Muscle layer of duodenum (tissue), 2 donors: ENCODE data around the gene ARRB2.
A peak's percentile ranks its signal among the peaks of the same experiment; 100 is the strongest.

Source experiments
- H3K27ac ChIP-seq: one replicate; pipeline ENCODE4 v1.7.0; 2013; ENCODE audit warnings: mild to moderate bottlenecking, low read length
- H3K27me3 ChIP-seq: one replicate; pipeline ENCODE4 v1.7.0; 2013; ENCODE audit warnings: low read depth, mild to moderate bottlenecking, control low read depth, low read length
- H3K36me3 ChIP-seq, 2 donors: one replicate each; pipeline ENCODE4 v1.7.0; 2013; ENCODE audit warnings: low read length in 2 of 2, control low read depth in 1 of 2, mild to moderate bottlenecking in 1 of 2; ENCODE audit not compliant: insufficient read depth in 2 of 2, control insufficient read depth in 1 of 2
- H3K4me1 ChIP-seq, 2 donors: one replicate each; pipeline ENCODE4 v1.7.0; 2013; ENCODE audit warnings: low read length in 2 of 2, mild to moderate bottlenecking in 2 of 2, control low read depth in 1 of 2, moderate library complexity in 1 of 2; ENCODE audit not compliant: insufficient read depth in 2 of 2, control insufficient read depth in 1 of 2
- H3K4me3 ChIP-seq, 2 donors: one replicate each; pipeline ENCODE4 v1.7.0; 2013; ENCODE audit warnings: low read length in 2 of 2, low read depth in 1 of 2, mild to moderate bottlenecking in 1 of 2
- H3K9me3 ChIP-seq, 2 donors: one replicate each; pipeline ENCODE4 v1.7.0; 2013; ENCODE audit warnings: low read length in 2 of 2, control low read depth in 1 of 2, mild to moderate bottlenecking in 1 of 2; ENCODE audit not compliant: control insufficient read depth in 1 of 2
- donor health status: healthy.

Gene ARRB2

DNA sequence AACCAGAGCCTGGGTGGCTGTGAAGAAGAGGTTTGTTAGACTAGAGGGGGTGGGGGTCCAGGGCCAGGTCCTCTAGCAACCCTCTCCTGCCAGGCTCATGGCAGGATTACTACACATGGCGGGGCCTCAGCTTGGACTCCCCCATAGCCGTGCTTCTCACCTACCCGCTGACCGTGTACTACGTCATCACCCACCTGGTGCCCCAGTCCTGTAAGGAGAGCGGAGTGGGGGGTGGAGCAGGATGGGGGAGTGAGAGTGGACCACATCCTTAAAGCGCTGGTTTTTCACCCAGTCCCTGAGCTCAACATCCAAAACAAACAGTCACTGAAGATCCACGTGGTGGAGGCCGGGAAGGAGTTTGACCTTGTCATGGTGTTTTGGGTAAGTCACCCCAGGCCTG, 33.5 kb downstream of the ARRB2 start:
- H3K27me3 ChIP-seq, result peaks cover 9% of the 10 kb centered on the region
- peaks cover 0 to 15% of the 10 kb centered on the region in 2 donors for H3K4me1 ChIP-seq
- H3K27ac ChIP-seq, result no peak overlapping the region
- H3K36me3 ChIP-seq, result no peaks in the 10 kb centered on the region
- H3K9me3 ChIP-seq, result no peaks in the 10 kb centered on the region
- H3K4me3 ChIP-seq, result no peak overlapping the region

DNA sequence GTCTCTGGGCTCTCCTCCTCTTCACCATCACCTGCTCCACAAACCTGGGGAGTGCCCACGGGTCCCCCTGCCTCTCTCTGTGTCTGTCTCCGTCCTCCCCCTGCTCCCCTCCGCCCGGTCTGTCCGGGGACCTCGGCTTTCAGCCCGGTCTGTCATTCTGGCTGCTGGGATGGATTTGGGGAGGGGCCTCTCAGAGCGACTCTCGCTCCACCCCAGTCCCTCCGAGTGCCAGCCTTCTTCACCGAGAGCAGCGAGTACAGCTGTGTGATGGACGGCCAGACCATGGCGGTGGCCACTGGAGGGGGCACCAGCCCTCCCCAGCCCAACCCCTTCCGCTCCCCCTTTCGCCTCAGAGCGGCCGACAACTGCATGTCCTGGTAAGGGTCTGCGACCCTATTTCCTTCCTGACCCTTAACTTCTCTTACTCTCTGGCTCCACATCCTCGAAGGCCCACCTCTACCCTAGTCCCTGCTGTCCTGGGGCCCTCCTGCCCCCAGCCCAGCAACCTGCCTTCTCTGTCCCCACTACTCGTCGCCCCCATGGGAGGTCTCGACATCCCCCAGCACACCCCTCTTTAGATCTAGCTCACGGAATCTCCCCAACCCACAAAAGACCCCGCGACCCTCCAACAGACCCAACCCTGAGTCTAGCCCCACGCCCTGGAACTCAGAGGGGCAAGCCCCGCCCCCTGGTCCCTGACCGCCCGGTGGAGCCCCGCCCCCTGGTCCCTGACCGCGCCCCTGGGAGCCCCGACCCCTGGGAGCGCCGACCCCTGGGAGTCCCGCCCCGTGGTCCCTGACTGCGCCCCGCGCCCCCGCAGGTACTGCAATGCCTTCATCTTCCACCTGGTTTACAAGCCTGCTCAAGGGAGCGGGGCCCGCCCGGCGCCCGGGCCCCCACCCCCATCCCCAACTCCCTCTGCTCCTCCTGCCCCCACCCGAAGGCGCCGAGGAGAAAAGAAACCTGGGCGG, 34.9 kb downstream of the ARRB2 start:
- H3K4me1 ChIP-seq, result peaks cover 0 to 10% of the 10 kb centered on the region in 2 donors
- no peak overlapping the region for H3K27ac ChIP-seq
- H3K27me3 ChIP-seq, result peaks cover 9% of the 10 kb centered on the region
- H3K9me3 ChIP-seq, result no peaks in the 10 kb centered on the region
- no peaks in the 10 kb centered on the region for H3K36me3 ChIP-seq
- no peak overlapping the region for H3K4me3 ChIP-seq

DNA sequence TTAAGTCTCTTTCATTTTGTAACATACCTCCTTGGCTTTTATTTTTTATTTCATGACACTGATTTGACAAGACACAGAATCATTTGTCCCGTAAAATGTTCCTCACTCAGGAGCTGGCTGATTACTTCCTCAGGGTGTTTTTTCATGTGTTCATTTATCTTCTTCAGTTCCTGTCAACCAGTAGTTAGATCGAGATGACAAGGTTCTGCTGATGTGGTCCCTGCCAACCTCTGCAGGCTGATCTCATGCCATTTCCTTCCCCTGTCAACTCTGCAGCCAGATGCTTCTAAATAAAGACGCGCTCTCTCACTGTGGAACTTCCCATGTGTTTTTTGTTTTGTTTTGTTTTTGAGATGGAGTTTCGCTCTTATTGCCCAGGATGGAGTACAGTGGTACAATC, 37.4 kb downstream of the ARRB2 start:
- peaks cover 9% of the 10 kb centered on the region for H3K27me3 ChIP-seq
- no peak overlapping the region for H3K27ac ChIP-seq
- H3K36me3 ChIP-seq, result no peaks in the 10 kb centered on the region
- H3K4me3 ChIP-seq, result no peak overlapping the region
- H3K4me1 ChIP-seq, result peaks cover 0 to 10% of the 10 kb centered on the region in 2 donors
- no peaks in the 10 kb centered on the region for H3K9me3 ChIP-seq

DNA sequence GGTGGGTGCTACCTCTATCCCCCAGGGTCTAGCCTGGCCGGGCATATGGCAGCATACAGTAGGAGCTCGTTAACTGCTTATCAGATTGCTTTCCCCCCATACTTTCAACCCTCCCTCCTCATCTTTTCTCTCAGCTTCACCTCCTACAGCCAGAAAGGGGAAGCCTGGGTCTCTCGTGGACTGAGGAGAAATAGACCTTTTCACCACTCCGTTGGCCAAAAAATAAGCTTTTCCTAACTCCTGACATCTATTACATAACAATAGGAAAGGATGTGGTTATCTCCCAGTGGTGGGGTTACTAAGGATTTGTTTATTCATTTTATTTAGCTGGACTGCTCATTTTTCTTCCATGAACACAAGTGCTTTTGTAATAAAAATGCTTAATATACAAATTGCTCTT, 38.3 kb downstream of the ARRB2 start:
- H3K4me1 ChIP-seq, result peaks cover 0 to 10% of the 10 kb centered on the region in 2 donors
- no peaks in the 10 kb centered on the region for H3K36me3 ChIP-seq
- H3K9me3 ChIP-seq, result no peaks in the 10 kb centered on the region
- H3K27me3 ChIP-seq, result peaks cover 9% of the 10 kb centered on the region
- H3K4me3 ChIP-seq, result no peak overlapping the region
- no peak overlapping the region for H3K27ac ChIP-seq

DNA sequence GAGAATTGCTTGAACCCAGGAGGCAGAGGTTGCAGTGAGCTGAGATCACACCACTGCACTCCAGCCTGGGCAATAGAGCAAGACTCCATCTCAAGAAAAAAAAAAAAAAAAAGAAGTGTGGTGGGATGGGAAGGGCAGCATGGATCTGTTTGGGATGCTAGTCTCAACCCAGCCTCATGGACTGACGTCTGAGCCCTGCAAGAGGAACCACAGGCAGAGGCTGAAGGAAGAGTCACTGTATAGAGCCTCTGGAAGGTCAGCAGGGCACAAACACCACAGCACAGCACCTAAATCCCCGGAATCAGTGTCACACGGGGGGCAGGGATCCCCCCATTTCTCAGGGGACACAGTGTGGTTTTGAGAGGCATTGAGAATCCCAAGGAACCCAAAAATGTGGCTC, 40.2 kb downstream of the ARRB2 start:
- no peaks in the 10 kb centered on the region for H3K9me3 ChIP-seq
- no peaks in the 10 kb centered on the region for H3K36me3 ChIP-seq
- H3K4me1 ChIP-seq, result peaks cover 0 to 2% of the 10 kb centered on the region in 2 donors
- no peak overlapping the region for H3K4me3 ChIP-seq
- no peak overlapping the region for H3K27ac ChIP-seq
- no peaks in the 10 kb centered on the region for H3K27me3 ChIP-seq

DNA sequence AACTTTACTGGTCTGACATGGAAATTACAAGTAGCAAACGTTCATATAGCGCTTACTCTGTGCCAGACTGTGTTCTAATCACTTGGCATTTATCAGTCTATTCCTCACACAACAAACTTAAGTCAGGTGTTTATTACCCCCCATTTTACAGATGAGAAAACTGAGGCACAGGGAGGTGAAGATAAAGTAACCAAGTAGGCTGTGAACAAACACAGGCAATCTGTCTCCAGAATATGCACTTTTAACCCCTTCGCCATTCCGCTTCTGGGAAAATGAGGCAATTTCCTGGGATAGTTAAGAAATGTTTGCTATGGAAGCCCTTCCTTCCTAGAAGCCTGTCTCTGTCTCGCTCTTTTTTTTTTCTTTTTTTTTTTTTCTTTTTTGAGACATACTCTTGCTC, 41.5 kb downstream of the ARRB2 start:
- no peak overlapping the region for H3K27ac ChIP-seq
- no peak overlapping the region for H3K4me3 ChIP-seq
- no peaks in the 10 kb centered on the region for H3K4me1 ChIP-seq
- H3K9me3 ChIP-seq, result no peaks in the 10 kb centered on the region
- H3K36me3 ChIP-seq, result no peaks in the 10 kb centered on the region
- H3K27me3 ChIP-seq, result no peaks in the 10 kb centered on the region

DNA sequence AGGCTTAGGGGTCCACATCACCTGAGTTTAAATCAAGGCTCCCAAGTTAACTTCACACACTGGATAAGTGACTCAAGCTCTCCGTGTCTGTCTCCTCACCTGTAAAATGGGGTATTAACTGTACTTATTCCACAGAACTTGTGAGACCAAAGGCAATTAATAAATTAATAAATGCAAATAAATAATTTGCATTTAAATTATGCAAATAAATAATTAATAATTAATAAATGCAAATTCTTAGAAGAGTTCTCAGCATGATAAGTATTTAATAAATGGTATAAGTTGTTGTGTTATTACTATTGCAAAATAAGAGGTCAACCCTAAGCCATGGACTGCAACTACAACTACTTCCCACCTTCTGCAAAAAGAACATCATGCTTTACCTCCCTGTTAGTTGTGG, 43.0 kb downstream of the ARRB2 start:
- Histone ChIP-seq H3K27ac (no peak overlapping the region), H3K9me3 (no peaks in the 10 kb centered on the region)

DNA sequence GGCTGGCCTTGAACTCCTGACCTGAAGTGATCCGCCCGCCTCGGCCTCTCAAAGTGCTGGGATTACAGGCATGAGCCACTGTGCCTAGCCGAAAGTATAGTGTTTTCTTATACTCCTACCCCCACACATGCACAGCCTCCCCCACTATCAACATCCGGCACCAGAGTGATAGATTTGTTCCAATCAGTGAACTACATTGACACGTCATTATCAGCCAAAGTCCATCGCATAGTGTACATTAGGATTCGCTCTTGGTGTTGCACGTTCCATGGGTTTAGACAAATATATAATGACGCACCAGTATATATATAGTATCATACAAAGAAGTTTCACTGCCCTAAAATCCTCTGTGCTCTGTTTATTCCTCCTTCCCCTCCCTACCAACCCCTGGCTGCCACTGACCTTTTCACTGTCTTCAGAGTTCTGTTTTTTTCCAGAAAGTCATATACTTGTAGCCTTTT, 49.4 kb downstream of the ARRB2 start:
- Histone ChIP-seq H3K27ac (no peak overlapping the region), H3K27me3 (no peaks in the 10 kb centered on the region), H3K4me3 (no peak overlapping the region), H3K9me3 (no peaks in the 10 kb centered on the region), H3K36me3 (no peaks in the 10 kb centered on the region), H3K4me1 (no peaks in the 10 kb centered on the region)

More for the DNA sequence above, 43.0 kb downstream of the ARRB2 start:
- H3K4me1 ChIP-seq, result no peaks in the 10 kb centered on the region
- no peaks in the 10 kb centered on the region for H3K27me3 ChIP-seq
- no peaks in the 10 kb centered on the region for H3K36me3 ChIP-seq
- no peak overlapping the region for H3K4me3 ChIP-seq

DNA sequence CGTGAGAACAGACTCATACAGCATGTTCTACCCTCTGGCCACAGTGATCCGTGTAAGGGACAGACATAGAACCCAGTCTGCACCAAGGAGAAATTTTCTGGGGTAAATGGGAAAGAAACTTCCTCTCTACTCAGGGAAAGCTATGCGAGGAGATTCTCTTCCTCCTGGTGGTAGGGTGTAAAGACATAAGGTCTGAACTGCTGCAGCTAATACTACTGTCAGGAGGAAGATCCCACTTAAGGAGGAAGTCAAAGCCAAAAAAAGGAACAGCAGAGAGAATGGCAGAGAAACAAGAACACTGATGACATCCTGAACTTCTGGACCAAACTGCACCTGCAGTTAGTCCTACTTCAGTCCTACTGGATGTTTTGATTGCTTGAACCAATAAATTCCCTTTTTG, 54.2 kb downstream of the ARRB2 start:
- H3K36me3 ChIP-seq, result no peaks in the 10 kb centered on the region
- no peaks in the 10 kb centered on the region for H3K27me3 ChIP-seq
- no peak overlapping the region for H3K27ac ChIP-seq
- H3K4me1 ChIP-seq, result no peaks in the 10 kb centered on the region
- no peak overlapping the region for H3K4me3 ChIP-seq
- no peaks in the 10 kb centered on the region for H3K9me3 ChIP-seq

DNA sequence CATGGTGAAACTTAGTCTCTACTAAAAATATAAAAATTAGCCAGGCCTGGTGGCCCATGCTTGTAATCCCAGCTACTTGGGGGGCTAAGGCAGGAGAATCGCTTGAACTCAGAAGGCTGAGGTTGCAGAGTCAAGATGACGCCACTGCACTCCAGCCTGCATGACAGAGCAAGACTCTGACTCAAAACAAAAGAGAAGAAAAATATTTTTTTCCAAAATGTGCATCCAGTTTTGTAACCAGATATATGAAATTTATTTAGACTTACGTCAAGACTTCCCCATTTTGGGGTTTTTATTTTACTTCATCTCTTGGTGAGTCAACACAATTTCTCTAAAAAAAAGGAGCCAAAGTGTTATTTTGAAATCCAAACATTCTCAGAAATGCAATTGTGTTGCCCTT, 55.8 kb downstream of the ARRB2 start:
- H3K27ac ChIP-seq, result peak overlapping the region; percentile 47
- H3K4me1 ChIP-seq, result no peaks in the 10 kb centered on the region
- no peaks in the 10 kb centered on the region for H3K9me3 ChIP-seq
- H3K4me3 ChIP-seq, result no peak overlapping the region
- no peaks in the 10 kb centered on the region for H3K36me3 ChIP-seq
- no peaks in the 10 kb centered on the region for H3K27me3 ChIP-seq

DNA sequence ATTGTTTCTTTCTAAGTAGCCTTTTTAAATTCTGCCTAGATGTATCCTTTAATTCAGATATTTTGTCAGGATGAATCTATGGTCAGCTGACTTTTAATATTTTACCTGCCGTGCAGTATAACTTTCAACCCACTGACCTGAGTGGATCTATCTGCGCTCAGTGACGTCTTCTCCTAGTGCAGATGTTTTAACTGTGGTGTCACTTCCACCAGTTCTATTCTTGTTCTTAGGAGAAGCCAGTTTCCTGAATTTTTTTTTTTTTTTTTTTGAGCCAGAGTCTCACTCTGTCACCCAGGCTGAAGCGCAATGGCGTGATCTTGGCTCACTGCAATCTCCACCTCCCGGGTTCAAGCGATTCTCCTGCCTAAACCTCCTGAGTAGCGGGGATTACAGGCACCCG, 56.3 kb downstream of the ARRB2 start:
- Histone ChIP-seq H3K4me1 (no peaks in the 10 kb centered on the region), H3K4me3 (no peak overlapping the region), H3K36me3 (no peaks in the 10 kb centered on the region), H3K9me3 (no peaks in the 10 kb centered on the region), H3K27ac (peak overlapping the region; percentile 47), H3K27me3 (no peaks in the 10 kb centered on the region)
